ENCODE results near the gene NPPB.

Gene NPPB

DNA sequence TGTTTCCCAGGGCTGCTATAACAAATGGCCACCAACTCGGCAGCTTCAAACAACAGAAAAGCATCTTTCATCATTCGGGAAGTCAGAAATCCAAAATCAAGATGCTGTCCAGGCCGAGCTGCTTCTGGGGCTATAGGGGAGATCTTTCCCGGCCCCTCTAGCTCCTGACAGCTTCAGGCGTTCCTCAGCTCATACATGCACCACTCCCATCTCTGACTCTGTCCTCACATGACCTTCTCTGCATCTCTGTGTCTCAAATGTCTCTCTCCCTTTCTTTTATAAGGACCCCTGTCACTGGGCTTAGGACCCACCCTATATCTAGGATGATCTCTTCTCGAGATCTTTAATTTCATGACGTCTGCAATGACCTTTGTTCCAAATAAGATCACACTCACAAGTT is 13.8 kb upstream of the NPPB start:
- Histone ChIP-seq H3K9me2 (ENCODE audit: low read depth, low read length) (no peaks in the 10 kb centered on the region), H3K27ac (ENCODE audit: low read depth, low read length, poor library complexity, severe bottlenecking) (no peak overlapping the region), H3F3A (ENCODE audit: insufficient read depth, low read length) (no peaks in the 10 kb centered on the region), H3K4me2 (ENCODE audit: low read length) (no peak overlapping the region), H2AFZ (ENCODE audit: low read length) (no peak overlapping the region), H4K20me1 (ENCODE audit: insufficient read depth, low read length) (no peaks in the 10 kb centered on the region), H3K36me3 (ENCODE audit: insufficient read depth, low read length) (no peaks in the 10 kb centered on the region), H3K4me1 (ENCODE audit: insufficient read depth, low read length, severe bottlenecking) (no peaks in the 10 kb centered on the region), H3K4me3 (ENCODE audit: low read depth, low read length, poor library complexity, severe bottlenecking) (no peak overlapping the region), H3K79me2 (ENCODE audit: insufficient read depth, low read length) (no peaks in the 10 kb centered on the region), H3K27me3 (ENCODE audit: insufficient read depth, low read length) (peaks cover 3% of the 10 kb centered on the region; the same call in 1 of the 2 replicates), H3K9ac (ENCODE audit: low read length) (no peak overlapping the region), H3K9me3 (ENCODE audit: low read length) (no peaks in the 10 kb centered on the region)
- TF ChIP-seq, protein P1, sequence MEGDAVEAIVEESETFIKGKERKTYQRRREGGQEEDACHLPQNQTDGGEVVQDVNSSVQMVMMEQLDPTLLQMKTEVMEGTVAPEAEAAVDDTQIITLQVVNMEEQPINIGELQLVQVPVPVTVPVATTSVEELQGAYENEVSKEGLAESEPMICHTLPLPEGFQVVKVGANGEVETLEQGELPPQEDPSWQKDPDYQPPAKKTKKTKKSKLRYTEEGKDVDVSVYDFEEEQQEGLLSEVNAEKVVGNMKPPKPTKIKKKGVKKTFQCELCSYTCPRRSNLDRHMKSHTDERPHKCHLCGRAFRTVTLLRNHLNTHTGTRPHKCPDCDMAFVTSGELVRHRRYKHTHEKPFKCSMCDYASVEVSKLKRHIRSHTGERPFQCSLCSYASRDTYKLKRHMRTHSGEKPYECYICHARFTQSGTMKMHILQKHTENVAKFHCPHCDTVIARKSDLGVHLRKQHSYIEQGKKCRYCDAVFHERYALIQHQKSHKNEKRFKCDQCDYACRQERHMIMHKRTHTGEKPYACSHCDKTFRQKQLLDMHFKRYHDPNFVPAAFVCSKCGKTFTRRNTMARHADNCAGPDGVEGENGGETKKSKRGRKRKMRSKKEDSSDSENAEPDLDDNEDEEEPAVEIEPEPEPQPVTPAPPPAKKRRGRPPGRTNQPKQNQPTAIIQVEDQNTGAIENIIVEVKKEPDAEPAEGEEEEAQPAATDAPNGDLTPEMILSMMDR (IDR thresholded peaks at IDR 0.05; ENCODE audit: low read length), result no peak

DNA sequence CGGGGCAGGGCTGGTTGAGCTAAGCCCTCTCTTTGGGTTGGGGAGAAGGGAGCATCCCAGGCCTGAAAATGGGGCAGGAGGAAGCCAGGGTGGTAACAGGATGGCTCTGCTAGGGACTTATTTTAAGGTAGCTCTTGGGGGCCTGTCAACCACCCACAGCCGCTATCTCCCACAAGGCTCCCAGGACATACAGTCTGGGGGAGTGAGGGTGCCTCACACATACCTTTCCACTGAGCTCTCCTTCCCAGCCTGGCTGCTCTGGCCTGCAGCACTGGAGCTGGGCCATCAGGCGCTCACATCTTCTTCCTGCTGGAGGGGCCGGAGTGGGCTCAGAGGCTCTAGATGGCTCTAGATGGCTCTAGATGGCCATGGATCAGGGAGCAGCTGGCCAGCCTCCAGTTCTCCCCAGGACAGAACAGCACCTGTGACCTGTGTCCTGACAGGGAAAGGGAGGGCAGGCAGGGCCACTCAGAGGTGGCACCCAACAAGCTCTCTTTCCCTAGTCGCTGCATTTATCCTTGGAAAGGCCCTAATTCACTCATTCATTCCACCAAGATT is 11.0 kb upstream of the NPPB start:
- no peak overlapping the region for H2AFZ ChIP-seq (ENCODE audit: low read length)
- TF ChIP-seq EZH2 (IDR thresholded peaks at IDR 0.05; ENCODE audit: borderline replicate concordance, low read length), result no peak
- TF ChIP-seq, protein P1 (IDR thresholded peaks at IDR 0.05; ENCODE audit: low read length), result no peak
- no peaks in the 10 kb centered on the region for H3F3A ChIP-seq (ENCODE audit: insufficient read depth, low read length)
- H3K27ac ChIP-seq (ENCODE audit: low read depth, low read length, poor library complexity, severe bottlenecking), result no peak overlapping the region
- no peaks in the 10 kb centered on the region for H3K9me3 ChIP-seq (ENCODE audit: low read length)
- no peak overlapping the region for H3K4me3 ChIP-seq (ENCODE audit: low read depth, low read length, poor library complexity, severe bottlenecking)
- H3K4me2 ChIP-seq (ENCODE audit: low read length), result no peak overlapping the region
- no peaks in the 10 kb centered on the region for H3K4me1 ChIP-seq (ENCODE audit: insufficient read depth, low read length, severe bottlenecking)
- H3K79me2 ChIP-seq (ENCODE audit: insufficient read depth, low read length), result no peaks in the 10 kb centered on the region
- H4K20me1 ChIP-seq (ENCODE audit: insufficient read depth, low read length), result no peaks in the 10 kb centered on the region
- H3K27me3 ChIP-seq (ENCODE audit: insufficient read depth, low read length), result peaks cover 1% of the 10 kb centered on the region; the same call in 1 of the 2 replicates
- H3K36me3 ChIP-seq (ENCODE audit: insufficient read depth, low read length), result no peaks in the 10 kb centered on the region
- H3K9ac ChIP-seq (ENCODE audit: low read length), result no peak overlapping the region
- no peaks in the 10 kb centered on the region for H3K9me2 ChIP-seq (ENCODE audit: low read depth, low read length)

DNA sequence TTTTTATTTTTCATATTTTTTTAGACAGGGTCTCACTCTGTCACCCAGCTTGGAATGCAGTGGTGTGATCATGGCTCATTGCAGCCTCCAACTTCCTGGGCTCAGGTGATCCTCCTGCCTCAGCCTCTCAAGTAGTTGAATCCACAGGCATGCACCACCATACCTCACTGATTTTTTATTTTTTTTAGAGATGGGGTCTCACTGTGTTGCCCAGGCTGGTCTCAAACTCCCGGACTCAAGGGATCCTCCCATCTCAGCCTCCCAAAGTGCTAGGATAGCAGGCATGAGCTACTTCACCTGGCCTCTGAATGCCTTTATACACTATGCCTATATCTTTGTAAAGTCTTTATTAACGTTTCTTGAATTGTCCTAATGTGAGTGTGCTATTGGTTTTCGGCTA is 10.4 kb upstream of the NPPB start:
- Histone ChIP-seq H3K4me1 (ENCODE audit: insufficient read depth, low read length, severe bottlenecking) (no peaks in the 10 kb centered on the region), H3K79me2 (ENCODE audit: insufficient read depth, low read length) (no peaks in the 10 kb centered on the region), H4K20me1 (ENCODE audit: insufficient read depth, low read length) (no peaks in the 10 kb centered on the region), H3K4me2 (ENCODE audit: low read length) (no peak overlapping the region), H3K36me3 (ENCODE audit: insufficient read depth, low read length) (no peaks in the 10 kb centered on the region), H3K4me3 (ENCODE audit: low read depth, low read length, poor library complexity, severe bottlenecking) (no peak overlapping the region), H3K9ac (ENCODE audit: low read length) (no peak overlapping the region), H3K9me2 (ENCODE audit: low read depth, low read length) (no peaks in the 10 kb centered on the region), H3K27ac (ENCODE audit: low read depth, low read length, poor library complexity, severe bottlenecking) (no peak overlapping the region), H3F3A (ENCODE audit: insufficient read depth, low read length) (no peaks in the 10 kb centered on the region), H3K9me3 (ENCODE audit: low read length) (no peaks in the 10 kb centered on the region), H2AFZ (ENCODE audit: low read length) (no peak overlapping the region), H3K27me3 (ENCODE audit: insufficient read depth, low read length) (no peaks in the 10 kb centered on the region)
- no peak for TF ChIP-seq EZH2 (IDR thresholded peaks at IDR 0.05; ENCODE audit: borderline replicate concordance, low read length)
- TF ChIP-seq, protein P1 (IDR thresholded peaks at IDR 0.05; ENCODE audit: low read length), result no peak

Measured in OCI-LY1 (cell line).